ENCODE measurements around the gene GH2. TPM values are rescaled to one million over a fixed set of nuclear protein-coding genes. Genes with fewer than 3 reads are reported as not detected.

GH2 gene
- polyA plus RNA-seq, 1 donor from 2014 or later = not detected

GRCh38 chr17:63840591-63841349 lies 41.0 kb downstream of the GH2 start:
- Histone ChIP-seq H3K9ac (ENCODE audit: low read length) (peak overlapping the region; percentile 74), H3K4me2 (ENCODE audit: low read length) (peak overlapping the region; percentile 83), H3K9me2 (ENCODE audit: insufficient read depth, low read length) (no peaks in the 10 kb centered on the region), H3F3A (ENCODE audit: insufficient read depth, low read length, poor library complexity, severe bottlenecking) (no peaks in the 10 kb centered on the region), H4K20me1 (ENCODE audit: insufficient read depth) (no peaks in the 10 kb centered on the region), H3K27ac (ENCODE audit: low read length) (no peak overlapping the region), H2AFZ (ENCODE audit: low read depth, low read length) (no peak overlapping the region), H3K9me3 (ENCODE audit: low read length) (no peaks in the 10 kb centered on the region), H3K27me3 (ENCODE audit: insufficient read depth, low read depth, low read length) (no peaks in the 10 kb centered on the region), H3K79me2 (replicated peaks; ENCODE audit: insufficient read depth, low read length) (peaks cover 15% of the 10 kb centered on the region), H3K36me3 (ENCODE audit: insufficient read depth, low read length) (no peaks in the 10 kb centered on the region), H3K4me3 (ENCODE audit: low read length) (peak overlapping the region; percentile 92)
- TF ChIP-seq EP300 (conservative IDR thresholded peaks at IDR 0.05; ENCODE audit: poor library complexity, severe bottlenecking) = no peak
- no peak for TF ChIP-seq SMC3 (conservative IDR thresholded peaks at IDR 0.05; ENCODE audit: poor library complexity)
- no peak for TF ChIP-seq TAF1 (IDR thresholded peaks at IDR 0.05; ENCODE audit: low read depth)
- TF ChIP-seq MXI1 (conservative IDR thresholded peaks at IDR 0.05; ENCODE audit: poor library complexity, severe bottlenecking) = no peak
- no peak for TF ChIP-seq REST (IDR thresholded peaks at IDR 0.05; ENCODE audit: borderline replicate concordance)
- TF ChIP-seq RAD21 (conservative IDR thresholded peaks at IDR 0.05) = no peak
- no peak for TF ChIP-seq EZH2 (IDR thresholded peaks at IDR 0.05; ENCODE audit: borderline replicate concordance, insufficient read depth, low read length, poor library complexity, severe bottlenecking)
- TF ChIP-seq POLR2AphosphoS5 (IDR thresholded peaks at IDR 0.05) = no peak
- TF ChIP-seq CTCF (IDR thresholded peaks at IDR 0.05; ENCODE audit: poor library complexity, severe bottlenecking) = no peak

- no peaks in the 10 kb centered on the region for H3K36me3 ChIP-seq (ENCODE audit: insufficient read depth, low read length)
- no peaks in the 10 kb centered on the region for H4K20me1 ChIP-seq (ENCODE audit: insufficient read depth)
- H3K79me2 ChIP-seq (replicated peaks; ENCODE audit: insufficient read depth, low read length) = peaks cover 15% of the 10 kb centered on the region
- H2AFZ ChIP-seq (ENCODE audit: low read depth, low read length) = no peak overlapping the region
- H3K27ac ChIP-seq (ENCODE audit: low read length) = no peak overlapping the region
- no peak overlapping the region for H3K4me2 ChIP-seq (ENCODE audit: low read length)
- no peak overlapping the region for H3K9ac ChIP-seq (ENCODE audit: low read length)
- no peak overlapping the region for H3K4me3 ChIP-seq (ENCODE audit: low read length)
- no peaks in the 10 kb centered on the region for H3K9me3 ChIP-seq (ENCODE audit: low read length)
- H3K9me2 ChIP-seq (ENCODE audit: insufficient read depth, low read length) = no peaks in the 10 kb centered on the region
- no peaks in the 10 kb centered on the region for H3K27me3 ChIP-seq (ENCODE audit: insufficient read depth, low read depth, low read length)
- TF ChIP-seq CTCF (IDR thresholded peaks at IDR 0.05; ENCODE audit: poor library complexity, severe bottlenecking) (no peak), MXI1 (conservative IDR thresholded peaks at IDR 0.05; ENCODE audit: poor library complexity, severe bottlenecking) (no peak), RAD21 (conservative IDR thresholded peaks at IDR 0.05) (no peak), EP300 (conservative IDR thresholded peaks at IDR 0.05; ENCODE audit: poor library complexity, severe bottlenecking) (no peak), TAF1 (IDR thresholded peaks at IDR 0.05; ENCODE audit: low read depth) (no peak), EZH2 (IDR thresholded peaks at IDR 0.05; ENCODE audit: borderline replicate concordance, insufficient read depth, low read length, poor library complexity, severe bottlenecking) (no peak), REST (IDR thresholded peaks at IDR 0.05; ENCODE audit: borderline replicate concordance) (no peak), POLR2AphosphoS5 (IDR thresholded peaks at IDR 0.05) (no peak), SMC3 (conservative IDR thresholded peaks at IDR 0.05; ENCODE audit: poor library complexity) (no peak)
- H3F3A ChIP-seq (ENCODE audit: insufficient read depth, low read length, poor library complexity, severe bottlenecking) = no peaks in the 10 kb centered on the region
Measured at GRCh38 chr17:63838631-63839171, 43.0 kb downstream of the GH2 start.

Measured in neural cell (in vitro differentiated cells).